PC-3 (cell line): Measurements from ENCODE around the gene PAH. TPM values are rescaled to one million over a fixed set of nuclear protein-coding genes. Genes with fewer than 3 reads are reported as not detected.

ENCODE experiments used
- ATAC-seq: fragments of 200-7000 bp; cut with Tn5 transposase; 2 replicates; pipeline ENCODE4 v1.9.1; 2020; ENCODE audit warnings: mild to moderate bottlenecking, moderate library complexity
- BruUV-seq: library from RNA; stranded (reverse); fragments of 400-500 nt; replicated peaks from 2 replicates; lab custom pipeline; 2021; lab: Mats Ljungman, UMichigan
- CTCF ChIA-PET: fragments of 300-600 bp; sonication (Branson Sonifier 250); formaldehyde crosslinking; loops from one replicate; lab custom pipeline; 2022; ENCODE audit warnings: antibody characterized with exemption; lab: Charles Lee
- POLR2A ChIA-PET: fragments of 300-600 bp; sonication (Branson Sonifier 250); formaldehyde crosslinking; loops from one replicate; lab custom pipeline; 2022; ENCODE audit warnings: antibody characterized with exemption; ENCODE audit not compliant: unreplicated experiment; lab: Charles Lee
- DNase-seq: peaks from one replicate; pipeline ENCODE4 v3.0.0-alpha.2; 2015
- H2AFZ ChIP-seq: fragments of 300-600 bp; sonication (generic); 2 replicates; pipeline ENCODE4 v1.6.0; 2016; ENCODE audit warnings: antibody characterized with exemption, low read length
- H3F3A ChIP-seq: fragments of 300-600 bp; sonication (generic); one replicate; pipeline ENCODE4 v1.6.0; 2017; ENCODE audit warnings: antibody characterized with exemption, low read length, control low read depth, mild to moderate bottlenecking; ENCODE audit not compliant: unreplicated experiment
- H3K27ac ChIP-seq: fragments of 300-600 bp; sonication (generic); 2 replicates; pipeline ENCODE4 v1.5.1; 2016; ENCODE audit warnings: mild to moderate bottlenecking, low read length
- H3K27me3 ChIP-seq: fragments of 300-600 bp; sonication (generic); 2 replicates; pipeline ENCODE4 v1.6.1; 2016; ENCODE audit warnings: low read length, mixed read lengths
- H3K36me3 ChIP-seq: fragments of 300-600 bp; sonication (generic); 2 replicates; pipeline ENCODE4 v1.6.1; 2016; ENCODE audit warnings: low read depth, mixed run types, low read length, mixed read lengths
- H3K4me1 ChIP-seq: fragments of 300-600 bp; sonication (generic); 2 replicates; pipeline ENCODE4 v1.5.1; 2016; ENCODE audit warnings: low read length; ENCODE audit not compliant: insufficient read depth
- H3K4me2 ChIP-seq: fragments of 300-600 bp; sonication (generic); 2 replicates; pipeline ENCODE4 v1.6.0; 2016; ENCODE audit warnings: low read length
- H3K4me3 ChIP-seq: fragments of 300-600 bp; sonication (generic); 2 replicates; pipeline ENCODE4 v1.5.1; 2016; ENCODE audit warnings: mild to moderate bottlenecking, low read length, mixed read lengths
- H3K79me2 ChIP-seq: fragments of 300-600 bp; sonication (generic); 2 replicates; pipeline ENCODE4 v1.6.1; 2017; ENCODE audit warnings: low read length, mixed read lengths
- H3K9ac ChIP-seq: fragments of 300-600 bp; sonication (generic); 2 replicates; pipeline ENCODE4 v1.6.0; 2016; ENCODE audit warnings: mild to moderate bottlenecking, low read length
- H3K9me2 ChIP-seq: fragments of 300-600 bp; sonication (generic); replicated peaks from 2 replicates; pipeline ENCODE4 v1.6.1; 2016; ENCODE audit warnings: mixed run types, low read length, mixed read lengths
- H3K9me3 ChIP-seq: fragments of 300-600 bp; sonication (generic); 2 replicates; pipeline ENCODE4 v1.6.1; 2016; ENCODE audit warnings: low read length, mixed read lengths
- H4K20me1 ChIP-seq: fragments of 300-600 bp; sonication (generic); 2 replicates; pipeline ENCODE4 v1.6.1; 2016; ENCODE audit warnings: low read length, mixed read lengths
- CTCF ChIP-seq: fragments of 300-600 bp; sonication (generic); conservative IDR thresholded peaks from 2 replicates; pipeline ENCODE4 v1.5.1; 2017; ENCODE audit warnings: antibody characterized with exemption, low read depth, mild to moderate bottlenecking, low read length
- EZH2 ChIP-seq: fragments of 300-600 bp; sonication (generic); IDR thresholded peaks from one replicate; pipeline ENCODE4 v1.6.1; 2017; ENCODE audit warnings: antibody characterized with exemption, mild to moderate bottlenecking, low read length; ENCODE audit not compliant: unreplicated experiment
- EZH2phosphoT487 ChIP-seq: fragments of 300-600 bp; sonication (generic); IDR thresholded peaks from 2 replicates; pipeline ENCODE4 v1.6.1; 2018; ENCODE audit warnings: mild to moderate bottlenecking, antibody characterized with exemption, low read length, borderline replicate concordance
- intact Hi-C: fragments of 100-400 bp; cut with micrococcal nuclease; formaldehyde crosslinking; loops from 2 replicates; pipeline ENCODE4 v1.9.0; 2023
- total RNA-seq: library from RNA; depleted of rRNA; stranded (reverse); fragments of >200 nt; gene quantifications from 2 replicates; pipeline ENCODE4 v1.2.3, GENCODE V29; 2014

Gene PAH
- total RNA-seq, 1 experiment from 2014 or later, result not detected

DNA sequence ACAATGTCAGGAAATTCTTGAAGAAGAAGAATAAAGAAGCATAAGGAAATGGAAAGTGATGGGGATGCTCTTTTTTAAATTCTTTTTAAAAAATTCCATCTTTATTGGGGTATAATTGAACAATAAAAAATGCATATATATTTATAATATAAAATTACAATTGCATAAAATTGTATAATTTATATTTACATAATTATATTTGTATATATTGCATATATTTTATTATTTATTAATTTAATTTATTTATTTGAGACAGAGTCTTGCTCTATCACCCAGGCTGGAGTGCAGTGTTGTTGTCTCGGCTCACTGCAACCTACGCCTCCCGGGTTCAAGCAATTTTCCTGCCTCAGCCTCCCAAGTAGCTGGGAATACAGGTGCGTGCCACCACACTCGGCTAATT, 36.3 kb downstream of the PAH start:
- Histone ChIP-seq H3K36me3 (no peaks in the 10 kb centered on the region), H4K20me1 (no peaks in the 10 kb centered on the region), H3K9me2 (no peaks in the 10 kb centered on the region), H2AFZ (no peak overlapping the region), H3K4me3 (no peak overlapping the region), H3K4me1 (no peaks in the 10 kb centered on the region), H3K9ac (no peak overlapping the region), H3K27ac (no peak overlapping the region), H3K9me3 (no peaks in the 10 kb centered on the region), H3K27me3 (peaks cover 11% of the 10 kb centered on the region; the same call in 1 of the 2 replicates), H3F3A (no peaks in the 10 kb centered on the region), H3K79me2 (no peaks in the 10 kb centered on the region), H3K4me2 (no peak overlapping the region)
- CTCF ChIA-PET, result no interaction called here
- intact Hi-C loops, result no loop called here
- no TSS peak for BruUV-seq
- POLR2A ChIA-PET, result no interaction called here
- TF ChIP-seq CTCF (no peak), EZH2 (no peak), EZH2phosphoT487 (no peak)
- ATAC-seq (no peak), DNase-seq (no peak)

DNA sequence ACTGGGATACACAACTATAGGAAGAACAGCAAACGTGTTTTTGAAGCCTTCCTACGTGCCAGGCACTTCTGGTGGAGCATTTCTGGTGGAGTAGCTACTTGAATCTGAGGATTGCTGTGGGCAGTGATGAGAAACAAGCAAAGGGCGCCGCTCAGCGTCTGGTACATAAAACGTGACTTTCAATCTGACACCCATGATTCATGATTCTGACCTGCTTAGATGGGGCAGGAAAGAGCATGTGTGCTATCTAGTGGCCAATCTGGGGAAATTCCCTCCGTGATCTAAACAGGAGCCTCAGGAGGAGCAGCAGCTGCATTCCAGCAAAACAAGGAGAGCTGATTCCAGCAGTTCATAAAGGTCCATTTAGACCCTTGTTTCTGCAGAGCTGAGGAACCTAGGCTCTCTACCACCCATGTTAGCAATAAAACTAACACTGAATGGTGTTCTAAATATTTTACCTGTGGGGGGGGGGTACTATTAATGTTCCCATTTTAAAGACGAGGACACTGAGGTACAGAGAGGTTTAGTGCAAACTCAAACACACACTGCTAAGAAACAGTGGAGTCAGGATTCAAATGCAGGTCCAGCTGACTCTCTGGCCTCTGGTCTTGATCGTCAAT, 37.8 kb downstream of the PAH start:
- H3K9me2 ChIP-seq, result no peaks in the 10 kb centered on the region
- H3K27me3 ChIP-seq, result peaks cover 14% of the 10 kb centered on the region; the same call in 1 of the 2 replicates
- no peak overlapping the region for H3K9ac ChIP-seq
- TF ChIP-seq CTCF (peak; percentile 74), EZH2 (no peak), EZH2phosphoT487 (no peak)
- H3F3A ChIP-seq, result no peaks in the 10 kb centered on the region
- H2AFZ ChIP-seq, result peak overlapping the region; percentile 43; the same call in 1 of the 2 replicates
- no peaks in the 10 kb centered on the region for H3K79me2 ChIP-seq
- H3K4me3 ChIP-seq, result no peak overlapping the region
- no peaks in the 10 kb centered on the region for H3K9me3 ChIP-seq
- peak; percentile 75 for DNase-seq
- no peaks in the 10 kb centered on the region for H3K36me3 ChIP-seq
- intact Hi-C loops, result loop anchor here (2.0 kb wide), 2 partner anchors 782 to 940 kb away; no protein-coding TSS in a partner anchor
- H3K27ac ChIP-seq, result no peak overlapping the region
- POLR2A ChIA-PET, result no interaction called here
- H4K20me1 ChIP-seq, result no peaks in the 10 kb centered on the region
- no peaks in the 10 kb centered on the region for H3K4me1 ChIP-seq
- ATAC-seq, result peak; percentile 73
- H3K4me2 ChIP-seq, result peak overlapping the region; percentile 44; the same call in 1 of the 2 replicates
- CTCF ChIA-PET, result no interaction called here
- no TSS peak for BruUV-seq

DNA sequence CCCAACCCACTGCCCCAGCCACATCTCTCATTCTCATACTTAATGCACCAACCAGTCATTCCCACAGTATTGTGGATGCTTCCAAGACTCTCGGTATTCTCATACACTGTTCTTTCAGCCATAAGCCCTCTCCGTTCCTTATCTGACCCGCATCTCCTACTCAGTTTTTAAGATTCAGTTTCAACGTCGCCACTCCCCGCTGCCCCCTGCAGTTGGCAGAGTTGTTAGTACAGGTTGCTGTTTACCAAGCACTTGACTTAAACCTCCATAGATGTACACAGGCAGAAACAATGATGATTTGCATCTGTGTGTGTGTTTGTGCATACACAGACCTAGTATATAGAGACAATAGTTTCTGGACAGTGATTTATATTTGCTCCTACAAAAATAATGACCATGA, 40.2 kb downstream of the PAH start:
- DNase-seq (no peak), ATAC-seq (no peak)
- no peaks in the 10 kb centered on the region for H3K9me3 ChIP-seq
- H4K20me1 ChIP-seq, result no peaks in the 10 kb centered on the region
- no peaks in the 10 kb centered on the region for H3K79me2 ChIP-seq
- H3F3A ChIP-seq, result no peaks in the 10 kb centered on the region
- CTCF ChIA-PET, result no interaction called here
- TF ChIP-seq CTCF (peak; percentile 40; the same call in 1 of the 2 replicates), EZH2 (no peak)
- intact Hi-C loops, result no loop called here
- no peaks in the 10 kb centered on the region for H3K4me1 ChIP-seq
- no peak overlapping the region for H3K9ac ChIP-seq
- H3K27ac ChIP-seq, result no peak overlapping the region
- H3K27me3 ChIP-seq, result peaks cover 10% of the 10 kb centered on the region; the same call in 1 of the 2 replicates
- H3K4me2 ChIP-seq, result no peak overlapping the region
- no TSS peak for BruUV-seq
- POLR2A ChIA-PET, result no interaction called here
- H3K4me3 ChIP-seq, result no peak overlapping the region
- H3K36me3 ChIP-seq, result no peaks in the 10 kb centered on the region
- no peak overlapping the region for H2AFZ ChIP-seq
- H3K9me2 ChIP-seq, result no peaks in the 10 kb centered on the region
